Hepatocyte (in vitro differentiated cells): Measurements from ENCODE around the gene RAB43. TPM values are rescaled to one million over a fixed set of nuclear protein-coding genes. Genes with fewer than 3 reads are reported as not detected.

Experiments used
- DNase-seq: peaks from one replicate; pipeline ENCODE4 v3.0.0-alpha.2; 2016; ENCODE audit warnings: low spot score
- H2AFZ ChIP-seq: fragments of 200-600 bp; sonication (generic); 2 replicates; pipeline ENCODE4 v1.6.0; 2016; ENCODE audit warnings: antibody characterized with exemption, mild to moderate bottlenecking
- H3K27ac ChIP-seq: fragments of 200-600 bp; sonication (generic); 2 replicates; pipeline ENCODE4 v1.5.1; 2016; ENCODE audit warnings: mild to moderate bottlenecking
- H3K27me3 ChIP-seq: fragments of 200-600 bp; sonication (generic); 2 replicates; pipeline ENCODE4 v1.6.1; 2016
- H3K36me3 ChIP-seq: fragments of 200-600 bp; sonication (generic); replicated peaks from 2 replicates; pipeline ENCODE4 v1.5.1; 2016; ENCODE audit warnings: low read depth; ENCODE audit not compliant: insufficient read depth
- H3K4me1 ChIP-seq: fragments of 200-600 bp; sonication (generic); 2 replicates; pipeline ENCODE4 v1.5.1; 2016; ENCODE audit warnings: mild to moderate bottlenecking, moderate library complexity; ENCODE audit not compliant: insufficient read depth
- H3K4me2 ChIP-seq: fragments of 200-600 bp; sonication (generic); 2 replicates; pipeline ENCODE4 v1.6.0; 2016
- H3K4me3 ChIP-seq: fragments of 200-600 bp; sonication (generic); 2 replicates; pipeline ENCODE4 v1.5.1; 2016; ENCODE audit warnings: mild to moderate bottlenecking
- H3K79me2 ChIP-seq: fragments of 200-600 bp; sonication (generic); 2 replicates; pipeline ENCODE4 v1.6.0; 2017; ENCODE audit warnings: mild to moderate bottlenecking
- H3K9me2 ChIP-seq: fragments of 200-600 bp; sonication (generic); replicated peaks from 2 replicates; pipeline ENCODE4 v1.6.0; 2017; ENCODE audit warnings: mild to moderate bottlenecking; ENCODE audit not compliant: insufficient read depth
- H3K9me3 ChIP-seq: fragments of 200-600 bp; sonication (generic); 2 replicates; pipeline ENCODE4 v1.5.1; 2016; ENCODE audit warnings: low read depth, mild to moderate bottlenecking
- H4K20me1 ChIP-seq: fragments of 200-600 bp; sonication (generic); 2 replicates; pipeline ENCODE4 v1.6.0; 2016; ENCODE audit warnings: mild to moderate bottlenecking; ENCODE audit not compliant: insufficient read depth, poor library complexity, severe bottlenecking
- EZH2 ChIP-seq: fragments of 200-600 bp; sonication (generic); IDR thresholded peaks from 2 replicates; pipeline ENCODE4 v1.6.1; 2016; ENCODE audit warnings: antibody characterized with exemption, mild to moderate bottlenecking, borderline replicate concordance
- EZH2phosphoT487 ChIP-seq: fragments of 200-600 bp; sonication (generic); IDR thresholded peaks from one replicate; pipeline ENCODE4 v1.6.1; 2018; ENCODE audit warnings: antibody characterized with exemption, mild to moderate bottlenecking, low read depth, moderate library complexity; ENCODE audit not compliant: unreplicated experiment, severe bottlenecking
- WGBS: methylation state at CpG from one replicate; pipeline ENCODE4 v1.1.6; 2016; ENCODE audit warnings: low lambda C conversion rate; ENCODE audit errors: missing lambda C conversion rate; 5-methylcytosine and 5-hydroxymethylcytosine counted together
- polyA plus RNA-seq: library from polyadenylated mRNA; unstranded; fragments of >200 nt; fragmentation: Nextera tagmentation; extraction: Ambion mirVana; gene quantifications from 2 replicates; pipeline ENCODE4 v1.2.1, GENCODE V29; 2016
- total RNA-seq: library from RNA; depleted of rRNA; stranded (reverse); fragments of >200 nt; gene quantifications from 2 replicates; pipeline ENCODE4 v1.2.3, GENCODE V29; 2014
- TF ChIP-seq, protein P1 (sequence below): fragments of 200-600 bp; sonication (generic); IDR thresholded peaks from 2 replicates; pipeline ENCODE4 v1.5.1; 2016; ENCODE audit warnings: antibody characterized with exemption, mild to moderate bottlenecking; ENCODE audit not compliant: poor library complexity

RAB43 gene
- total and polyA plus RNA-seq, 2 experiments from 2014 or later, result 23.5 to 27.1 TPM

DNA sequence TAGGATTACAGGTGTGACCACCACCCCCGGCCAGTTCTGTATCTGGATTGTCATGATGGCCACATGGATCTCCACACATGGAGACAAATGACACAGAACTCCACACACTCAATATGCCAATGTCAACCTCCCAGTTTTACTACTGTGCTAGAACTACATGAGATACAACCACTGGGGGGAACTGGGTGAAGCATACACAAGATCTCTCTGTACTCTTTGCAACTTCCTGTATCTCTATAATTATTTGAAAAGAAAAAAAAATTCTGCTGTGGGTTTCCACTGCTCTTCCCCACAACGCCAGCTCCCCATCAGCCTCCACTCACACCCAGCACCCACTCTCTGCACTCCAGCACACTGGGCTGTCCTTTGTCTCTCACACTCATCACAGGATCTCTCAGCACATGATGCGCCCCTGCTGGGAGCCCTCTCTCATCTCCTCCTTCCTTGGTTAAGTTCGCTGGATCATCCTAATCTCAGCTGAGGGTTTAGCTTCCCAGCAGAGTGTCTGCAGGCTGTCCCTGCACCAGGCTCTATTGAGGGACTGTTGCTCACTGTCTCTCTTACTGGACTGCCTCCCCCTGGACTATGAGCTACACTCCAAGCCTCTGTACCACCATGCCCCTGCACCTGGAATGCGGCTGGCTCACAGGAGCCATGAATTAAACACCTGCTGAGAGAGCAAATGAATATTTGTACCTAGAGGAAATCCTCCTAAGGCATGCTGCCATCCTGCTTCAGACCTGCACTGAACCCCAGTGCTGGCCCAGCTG, 10.7 kb upstream of the RAB43 start:
- 85% methylated on average over 5 of the region's 5 CpGs for WGBS
- Histone ChIP-seq H3K4me2 (no peak overlapping the region), H4K20me1 (no peaks in the 10 kb centered on the region), H3K27me3 (no peaks in the 10 kb centered on the region), H3K9me2 (no peaks in the 10 kb centered on the region), H3K27ac (no peak overlapping the region), H3K36me3 (no peaks in the 10 kb centered on the region), H3K79me2 (no peaks in the 10 kb centered on the region), H3K4me3 (no peak overlapping the region), H2AFZ (no peak overlapping the region), H3K4me1 (no peaks in the 10 kb centered on the region), H3K9me3 (no peaks in the 10 kb centered on the region)
- TF ChIP-seq EZH2phosphoT487 (no peak), EZH2 (no peak)
- TF ChIP-seq, protein P1, sequence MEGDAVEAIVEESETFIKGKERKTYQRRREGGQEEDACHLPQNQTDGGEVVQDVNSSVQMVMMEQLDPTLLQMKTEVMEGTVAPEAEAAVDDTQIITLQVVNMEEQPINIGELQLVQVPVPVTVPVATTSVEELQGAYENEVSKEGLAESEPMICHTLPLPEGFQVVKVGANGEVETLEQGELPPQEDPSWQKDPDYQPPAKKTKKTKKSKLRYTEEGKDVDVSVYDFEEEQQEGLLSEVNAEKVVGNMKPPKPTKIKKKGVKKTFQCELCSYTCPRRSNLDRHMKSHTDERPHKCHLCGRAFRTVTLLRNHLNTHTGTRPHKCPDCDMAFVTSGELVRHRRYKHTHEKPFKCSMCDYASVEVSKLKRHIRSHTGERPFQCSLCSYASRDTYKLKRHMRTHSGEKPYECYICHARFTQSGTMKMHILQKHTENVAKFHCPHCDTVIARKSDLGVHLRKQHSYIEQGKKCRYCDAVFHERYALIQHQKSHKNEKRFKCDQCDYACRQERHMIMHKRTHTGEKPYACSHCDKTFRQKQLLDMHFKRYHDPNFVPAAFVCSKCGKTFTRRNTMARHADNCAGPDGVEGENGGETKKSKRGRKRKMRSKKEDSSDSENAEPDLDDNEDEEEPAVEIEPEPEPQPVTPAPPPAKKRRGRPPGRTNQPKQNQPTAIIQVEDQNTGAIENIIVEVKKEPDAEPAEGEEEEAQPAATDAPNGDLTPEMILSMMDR, result no peak
- no peak for DNase-seq

DNA sequence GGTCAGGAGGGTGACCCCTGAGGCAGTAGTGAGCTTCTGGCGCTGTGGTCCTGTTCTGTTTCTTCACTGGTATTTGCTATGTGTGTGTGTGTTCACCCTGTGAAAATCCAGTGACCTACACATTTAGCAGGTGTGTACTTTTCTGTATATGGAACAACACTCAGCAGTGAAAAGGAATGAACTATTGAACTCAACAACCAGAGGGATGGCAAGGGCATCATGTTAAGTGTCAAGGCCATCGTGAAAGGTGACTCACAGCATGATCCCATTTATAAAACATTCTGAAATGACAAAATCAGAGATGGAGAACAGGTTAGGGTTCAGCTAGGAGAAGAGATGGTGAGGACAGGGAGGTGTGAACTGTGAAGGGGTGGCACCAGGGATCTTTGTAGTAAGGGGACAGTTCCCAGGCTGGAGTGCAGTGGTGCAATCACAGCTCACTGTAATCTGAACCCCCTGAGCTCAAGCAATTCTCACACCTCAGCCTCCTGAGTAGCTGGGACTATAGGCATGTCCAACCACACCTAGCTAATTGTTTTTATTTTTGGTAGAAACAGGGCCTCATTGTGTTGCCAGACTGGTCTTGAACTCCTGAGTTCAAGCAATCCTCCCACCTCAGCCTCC, 10.0 kb upstream of the RAB43 start:
- H3K9me3 ChIP-seq, result no peaks in the 10 kb centered on the region
- TF ChIP-seq EZH2 (no peak), EZH2phosphoT487 (no peak)
- TF ChIP-seq, protein P1, result no peak
- H2AFZ ChIP-seq, result no peak overlapping the region
- H3K4me3 ChIP-seq, result no peak overlapping the region
- H3K27ac ChIP-seq, result no peak overlapping the region
- no peaks in the 10 kb centered on the region for H3K9me2 ChIP-seq
- no peaks in the 10 kb centered on the region for H3K27me3 ChIP-seq
- WGBS, result 87% methylated on average over 2 of the region's 2 CpGs
- no peaks in the 10 kb centered on the region for H4K20me1 ChIP-seq
- H3K4me1 ChIP-seq, result no peaks in the 10 kb centered on the region
- no peaks in the 10 kb centered on the region for H3K36me3 ChIP-seq
- no peak overlapping the region for H3K4me2 ChIP-seq
- H3K79me2 ChIP-seq, result no peaks in the 10 kb centered on the region
- no peak for DNase-seq

DNA sequence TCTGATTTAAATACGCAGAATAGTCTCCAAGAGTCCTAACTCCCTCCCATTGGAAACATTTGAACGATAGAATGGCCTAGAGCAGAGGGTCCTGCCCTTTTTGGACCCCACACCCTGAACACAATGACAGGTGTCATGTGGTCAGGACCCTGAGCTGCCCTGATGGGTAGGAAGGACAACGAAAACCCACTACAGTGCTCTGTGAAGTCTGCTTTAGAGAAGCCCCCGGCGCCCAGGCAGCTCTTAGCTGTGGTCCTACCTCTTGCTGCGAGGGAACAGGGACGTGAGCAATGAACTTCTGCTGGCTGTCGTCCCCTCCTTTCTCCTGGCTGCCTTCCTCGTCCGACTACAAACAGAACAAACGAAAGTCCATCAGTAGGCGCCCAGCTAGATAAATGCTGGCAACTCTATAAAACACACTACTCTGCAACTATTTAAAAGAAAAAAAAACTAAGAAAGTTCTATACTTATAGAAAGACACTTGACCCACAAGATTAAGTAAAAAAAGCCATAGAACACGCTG, 8.7 kb upstream of the RAB43 start:
- no peak overlapping the region for H3K4me2 ChIP-seq
- H3K9me3 ChIP-seq, result no peaks in the 10 kb centered on the region
- no peak overlapping the region for H2AFZ ChIP-seq
- WGBS, result 93% methylated on average over 13 of the region's 13 CpGs
- H3K36me3 ChIP-seq, result no peaks in the 10 kb centered on the region
- H3K27me3 ChIP-seq, result no peaks in the 10 kb centered on the region
- TF ChIP-seq EZH2phosphoT487 (no peak), EZH2 (no peak)
- TF ChIP-seq, protein P1, result no peak
- H3K79me2 ChIP-seq, result no peaks in the 10 kb centered on the region
- H3K4me3 ChIP-seq, result no peak overlapping the region
- no peaks in the 10 kb centered on the region for H4K20me1 ChIP-seq
- no peak for DNase-seq
- H3K27ac ChIP-seq, result no peak overlapping the region
- H3K4me1 ChIP-seq, result no peaks in the 10 kb centered on the region
- no peaks in the 10 kb centered on the region for H3K9me2 ChIP-seq
